Hepatic stellate cell (primary cell): ENCODE results near the gene RSL1D1.
"Not testable (repeated sequence)": the region's sequence is repeated elsewhere in the genome, so short reads cannot be mapped to it uniquely, and the experiment has no call there.

Experiments used
- DNase-seq: peaks from one replicate; pipeline ENCODE4 v3.0.0; 2011; ENCODE audit warnings: low spot score

RSL1D1 gene

GRCh38 chr16:11843861-11844260 lies 7.5 kb downstream of the RSL1D1 start:
- no peak for DNase-seq

- no peak for DNase-seq
These were observed 8.1 kb downstream of the RSL1D1 start for GRCh38 chr16:11843206-11843605.

GRCh38 chr16:11841026-11841425 lies 10.3 kb downstream of the RSL1D1 start:
- DNase-seq = no peak

- DNase-seq = peak; percentile 81
These were observed 14.6 kb downstream of the RSL1D1 start for GRCh38 chr16:11836650-11837244.

DNA sequence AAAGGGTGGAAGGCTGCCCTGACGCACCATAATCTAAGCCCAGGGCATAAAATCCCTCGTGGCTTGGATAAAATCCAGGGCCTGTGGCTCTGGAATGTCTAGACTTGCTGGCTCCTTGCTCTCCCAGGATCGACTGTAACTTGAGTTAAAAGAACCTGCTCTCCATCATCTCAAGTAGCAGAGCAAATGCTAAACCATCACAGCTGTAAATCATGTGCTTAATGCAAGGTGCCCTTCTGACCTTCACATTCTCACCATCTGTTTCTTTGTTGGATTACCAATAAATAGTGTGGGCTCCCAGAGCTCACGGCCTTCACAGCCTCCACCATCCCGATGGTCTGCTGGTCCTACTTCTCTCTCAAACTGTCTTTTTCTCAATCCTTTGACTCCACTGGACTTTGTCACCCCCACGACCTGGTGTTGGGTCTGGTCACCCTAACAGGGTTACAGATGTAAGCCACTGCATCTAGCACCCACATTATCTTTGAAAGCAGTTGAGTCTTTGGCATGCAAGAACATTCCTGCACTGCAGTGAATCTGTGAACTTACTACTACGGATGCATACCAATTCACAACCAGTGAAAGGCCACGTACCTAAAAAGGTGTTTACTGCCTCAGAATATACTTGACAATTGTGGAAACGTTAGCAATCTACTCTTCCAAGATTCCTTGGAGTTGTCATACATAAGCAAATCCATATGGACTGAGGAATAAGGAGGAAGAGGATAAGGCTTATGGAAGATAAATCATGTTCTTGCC lies 15.3 kb downstream of the RSL1D1 start:
- DNase-seq = no peak

GRCh38 chr16:11835309-11835708 lies 16.0 kb downstream of the RSL1D1 start:
- no peak for DNase-seq

DNA sequence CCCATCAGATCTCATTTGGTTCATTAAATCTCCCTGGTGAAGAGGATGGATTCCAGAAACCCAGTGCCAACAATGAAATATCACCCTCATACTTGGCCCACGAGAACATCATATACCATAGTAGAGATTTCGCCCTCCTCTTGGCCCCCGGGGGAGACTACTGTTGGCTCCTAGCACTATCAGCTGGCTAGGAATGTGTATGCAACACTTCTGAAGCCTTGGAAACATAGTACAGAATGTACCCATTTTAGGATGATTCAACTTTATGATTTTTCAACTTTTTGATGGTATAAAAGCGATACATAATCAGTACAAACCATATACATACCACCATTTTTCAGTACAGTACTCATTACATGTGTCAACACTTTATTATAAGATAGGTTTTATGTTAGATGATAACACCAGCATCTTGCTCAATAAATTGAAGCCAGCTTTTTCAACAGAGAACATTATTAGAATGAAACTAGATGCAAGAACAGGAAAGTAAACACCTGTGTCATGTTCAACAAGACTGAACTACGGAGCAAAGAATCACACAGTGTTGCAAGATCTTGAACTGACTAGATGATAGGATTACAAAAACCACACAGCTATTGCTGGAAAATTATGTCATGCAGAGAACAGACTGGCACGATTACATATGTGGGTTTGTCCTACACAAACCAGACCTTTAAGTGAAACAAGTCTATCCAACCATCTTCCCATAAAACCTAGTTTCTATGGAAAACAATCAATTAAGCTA lies 17.2 kb downstream of the RSL1D1 start:
- no peak for DNase-seq

DNA sequence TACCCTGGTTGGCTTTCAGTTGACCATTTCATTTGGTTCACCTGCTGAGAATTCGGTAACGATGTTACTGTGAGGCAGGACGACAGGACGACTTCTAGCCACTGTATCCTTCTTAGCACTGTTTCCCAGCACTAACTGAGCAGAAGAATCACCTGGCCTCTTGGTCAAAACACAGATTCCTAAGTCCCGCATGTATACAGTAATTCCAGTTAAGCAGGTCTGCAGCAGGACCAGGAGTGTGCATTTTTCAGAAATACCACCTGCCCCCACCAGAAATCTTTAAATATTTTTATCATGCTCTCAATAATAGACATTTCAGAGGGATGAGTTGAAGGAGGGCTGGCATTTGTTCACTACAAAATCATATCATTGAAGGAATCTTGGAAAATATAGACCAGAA lies 22.6 kb downstream of the RSL1D1 start:
- no peak for DNase-seq

DNA sequence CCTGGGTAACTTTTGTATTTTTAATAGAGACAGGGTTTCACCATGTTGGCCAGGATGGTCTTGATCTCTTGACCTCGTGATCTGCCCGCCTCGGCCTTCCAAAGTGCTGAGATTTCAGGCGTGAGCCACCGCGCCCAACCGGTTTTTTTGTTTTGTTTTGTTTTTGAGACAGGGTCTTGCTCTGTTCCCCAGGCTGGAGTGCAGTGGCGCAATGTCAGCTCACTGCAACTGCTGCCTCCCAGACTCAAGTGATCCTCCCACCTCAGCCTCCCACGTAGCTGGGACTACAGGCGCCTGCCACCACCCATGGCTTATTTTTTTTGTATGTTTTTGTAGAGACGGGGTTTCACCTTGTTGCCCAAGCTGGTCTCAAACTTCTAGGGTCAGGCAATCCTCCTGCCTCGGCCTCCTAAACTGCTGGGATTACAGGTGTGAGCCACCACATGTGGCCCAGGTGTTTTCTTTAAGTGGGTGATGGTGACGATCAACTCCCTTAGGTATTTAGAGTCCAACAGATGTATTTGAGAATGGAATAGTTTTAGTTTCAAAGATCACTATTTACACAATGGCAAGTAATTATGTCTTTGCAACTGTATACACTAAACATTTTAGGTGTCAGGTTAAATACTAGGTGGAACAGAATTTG lies 25.7 kb downstream of the RSL1D1 start:
- not testable (repeated sequence) for DNase-seq

DNA sequence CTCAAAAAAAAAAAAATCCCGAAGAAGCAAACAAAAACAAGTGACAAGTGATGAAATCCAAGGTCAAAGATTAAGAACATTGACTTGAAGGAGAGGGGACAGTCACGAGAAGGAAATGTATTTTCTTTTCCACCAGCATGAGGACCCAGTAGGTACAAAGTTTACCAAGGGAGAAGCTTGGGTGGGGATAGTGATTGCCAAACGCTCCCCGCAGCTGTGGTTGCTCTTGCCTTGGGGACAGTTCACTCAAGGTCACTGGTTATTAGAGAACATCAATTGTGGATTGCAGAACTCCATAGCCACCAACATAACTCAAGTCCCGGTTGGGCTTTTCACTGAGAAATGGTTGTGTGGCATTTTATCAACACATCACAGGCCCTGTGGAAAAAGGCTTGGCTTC lies 27.0 kb downstream of the RSL1D1 start:
- peak; percentile 42 for DNase-seq

- not testable (repeated sequence) for DNase-seq
These were observed 27.7 kb downstream of the RSL1D1 start for GRCh38 chr16:11823645-11824044.

GRCh38 chr16:11819798-11820197 lies 31.5 kb downstream of the RSL1D1 start:
- DNase-seq = no peak

GRCh38 chr16:11818970-11819369 lies 32.4 kb downstream of the RSL1D1 start:
- DNase-seq = not testable (repeated sequence)

- DNase-seq = no peak
These were observed 35.2 kb downstream of the RSL1D1 start for GRCh38 chr16:11816123-11816522.

GRCh38 chr16:11814800-11815199 lies 36.5 kb downstream of the RSL1D1 start:
- DNase-seq = not testable (repeated sequence)

- no peak for DNase-seq
These were observed 44.6 kb downstream of the RSL1D1 start for GRCh38 chr16:11806721-11807120.

DNA sequence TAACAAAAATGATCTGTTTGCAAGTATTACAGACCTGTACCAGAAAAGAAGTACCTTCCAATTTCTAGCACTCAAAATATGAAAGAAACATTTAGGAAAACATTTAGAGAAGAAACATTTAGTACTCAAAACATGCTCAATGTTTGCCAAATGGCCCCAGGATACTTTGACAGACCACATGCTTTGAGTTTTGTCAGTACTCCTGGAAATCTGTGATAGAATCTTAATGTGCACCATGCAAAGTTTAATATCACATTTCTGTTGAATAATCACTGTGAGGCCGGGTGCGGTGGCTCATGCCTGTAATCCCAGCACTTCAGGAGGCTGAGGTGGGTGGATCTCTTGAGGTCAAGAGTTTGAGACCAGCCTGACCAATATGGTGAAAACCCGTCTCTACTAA lies 45.8 kb downstream of the RSL1D1 start:
- no peak for DNase-seq

- no peak for DNase-seq
These were observed 49.8 kb downstream of the RSL1D1 start for GRCh38 chr16:11801481-11802021.

- DNase-seq = no peak
These were observed 51.0 kb downstream of the RSL1D1 start for GRCh38 chr16:11800382-11800718.

DNA sequence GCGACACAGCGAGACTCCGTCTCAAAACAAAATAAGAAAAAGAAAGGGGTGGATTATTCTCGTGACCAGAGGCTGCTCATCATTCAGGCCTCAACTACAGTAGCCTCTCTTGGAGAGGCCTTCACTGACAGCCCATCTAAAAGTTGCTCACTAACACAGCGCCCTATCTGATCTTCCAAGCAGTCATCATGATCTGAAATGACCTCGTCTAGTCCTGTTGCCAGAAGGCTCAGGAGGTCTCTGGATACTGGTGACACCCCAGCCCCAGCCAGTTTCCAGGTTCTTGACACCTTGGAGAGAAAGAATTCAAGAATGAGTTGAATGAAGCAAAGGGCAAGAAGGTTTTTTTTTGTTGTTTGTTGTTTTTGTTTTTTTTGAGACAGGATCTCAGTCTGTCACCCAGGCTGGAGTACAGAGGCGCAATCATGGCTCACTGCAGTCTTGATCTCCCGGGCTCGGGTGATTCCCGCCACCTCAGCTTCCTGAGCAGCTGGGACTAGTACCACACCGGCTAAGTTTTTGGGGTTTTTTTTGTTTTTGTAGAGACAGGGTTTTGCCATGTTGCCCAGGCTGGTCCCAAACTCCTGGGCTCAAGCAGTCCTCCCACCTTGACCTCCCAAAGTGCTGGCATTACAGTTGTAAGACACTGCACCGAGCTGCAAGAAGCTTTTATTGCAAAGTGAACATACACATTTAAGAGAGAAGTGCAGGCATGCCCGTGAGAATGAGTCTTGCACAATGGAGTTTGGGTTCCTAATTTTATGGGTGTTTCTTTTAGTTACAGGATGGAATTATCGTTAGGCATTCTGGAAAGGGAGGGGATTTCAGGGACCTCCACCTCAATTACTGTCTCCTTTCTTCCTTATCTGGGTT lies 51.6 kb downstream of the RSL1D1 start:
- no peak for DNase-seq

DNA sequence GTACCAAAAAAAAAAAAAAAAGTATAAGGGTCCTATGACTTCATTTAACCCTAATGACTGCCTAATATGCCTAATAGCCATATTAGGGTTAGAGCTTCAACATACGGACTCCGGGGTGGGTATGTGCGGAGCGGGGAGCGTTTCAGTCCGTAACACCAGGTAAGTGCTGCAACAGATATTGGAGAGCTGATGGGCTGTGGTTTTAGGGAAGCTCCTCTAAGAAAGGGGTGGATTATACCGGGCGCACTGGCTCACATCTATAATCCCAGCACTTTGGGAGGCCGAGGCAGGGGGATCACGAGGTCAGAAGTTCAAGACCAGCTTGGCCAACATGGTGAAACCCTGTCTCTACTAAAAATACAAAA lies 52.3 kb downstream of the RSL1D1 start:
- no peak for DNase-seq

GRCh38 chr16:11797957-11798299 lies 53.4 kb downstream of the RSL1D1 start:
- DNase-seq = no peak
